HCT116 (cell line): ENCODE data around the gene PPM1H. TPM values are rescaled to one million over a fixed set of nuclear protein-coding genes. Genes with fewer than 3 reads are reported as not detected.
A peak's percentile ranks its signal among the peaks of the same experiment; 100 is the strongest.

Experiments
- ATAC-seq: fragments of 200-7000 bp; cut with Tn5 transposase; 2 replicates; pipeline ENCODE4 v1.9.1; 2020; ENCODE audit warnings: mild to moderate bottlenecking, moderate library complexity
- BruUV-seq: library from RNA; stranded (reverse); fragments of 400-500 nt; replicated peaks from 2 replicates; lab custom pipeline; 2021; lab: Mats Ljungman, UMichigan
- CTCF ChIA-PET: fragments of 300-600 bp; sonication (Branson Sonifier 250); formaldehyde crosslinking; loops from one replicate; lab custom pipeline; 2021; ENCODE audit warnings: antibody characterized with exemption; lab: Charles Lee
- POLR2A ChIA-PET: fragments of 300-600, 350-600 bp; sonication (Branson Sonifier 250); formaldehyde crosslinking; loops from one replicate; lab custom pipeline; 2021; ENCODE audit warnings: antibody characterized with exemption; lab: Charles Lee
- RAD21 ChIA-PET, 2 experiments: fragments of 300-600 bp; sonication (Branson Sonifier 250); formaldehyde crosslinking; loops; one replicate each; lab custom pipeline; 2023; ENCODE audit warnings: low total read pairs in 2 of 2; ENCODE audit not compliant: uncharacterized antibody in 2 of 2, unreplicated experiment in 2 of 2, low non-redundant PET in 1 of 2; lab: Charles Lee
- DNase-seq: peaks from one replicate; pipeline ENCODE4 v3.0.0-alpha.2; 2010; ENCODE audit warnings: low read depth, low spot score
- H2AFZ ChIP-seq: fragments of 200-600 bp; shearing (Covaris generic), sonication (generic); 2 replicates; pipeline ENCODE4 v1.6.1; 2017; ENCODE audit warnings: low read depth, mixed run types, mixed read lengths, antibody characterized with exemption, low read length; ENCODE audit not compliant: poor library complexity, severe bottlenecking
- H3K27ac ChIP-seq: 2 replicates; pipeline ENCODE4 v1.5.1; 2012; ENCODE audit warnings: low read depth, low read length
- H3K27me3 ChIP-seq: fragments of 200-600 bp; sonication (generic); 2 replicates; pipeline ENCODE4 v1.6.1; 2016; ENCODE audit warnings: mixed run types, low read length, mixed read lengths; ENCODE audit not compliant: insufficient read depth
- H3K36me3 ChIP-seq, 2 experiments: fragments of 200-500 bp in 1 of 2; fragments of 200-600 bp in 1 of 2; sonication (Bioruptor generic) in 1 of 2; sonication (generic) in 1 of 2; 2 replicates each; pipeline versions ENCODE4 v1.5.1 to v1.6.1; 2014 to 2016; ENCODE audit warnings: low read length in 2 of 2, inconsistent platforms in 1 of 2, mixed read lengths in 1 of 2, mixed run types in 1 of 2; ENCODE audit not compliant: insufficient read depth in 2 of 2, control insufficient read depth in 1 of 2
- H3K4me1 ChIP-seq, 2 experiments: fragments of 200-600 bp in 1 of 2; sonication (generic) in 1 of 2; 2 replicates each; pipeline versions ENCODE4 v1.5.1 to v1.6.1; 2012 to 2017; ENCODE audit warnings: low read length in 2 of 2, inconsistent platforms in 1 of 2, mild to moderate bottlenecking in 1 of 2, mixed read lengths in 1 of 2, mixed run types in 1 of 2, moderate library complexity in 1 of 2; ENCODE audit not compliant: insufficient read depth in 2 of 2, control insufficient read depth in 1 of 2
- H3K4me2 ChIP-seq: fragments of 200-600 bp; sonication (generic); 2 replicates; pipeline ENCODE4 v1.6.1; 2017; ENCODE audit warnings: mixed run types, low read length, mixed read lengths
- H3K4me3 ChIP-seq, 2 experiments: fragments of 200-600 bp in 1 of 2; sonication (generic) in 1 of 2; replicated peaks in 1 of 2; 2 replicates each; pipeline ENCODE4 v1.5.1; 2011 to 2016; ENCODE audit warnings: low read length in 2 of 2, control low read depth in 1 of 2, low read depth in 1 of 2, mild to moderate bottlenecking in 1 of 2, mixed read lengths in 1 of 2, mixed run types in 1 of 2
- H3K79me2 ChIP-seq: fragments of 200-600 bp; sonication (generic); 2 replicates; pipeline ENCODE4 v1.6.1; 2017; ENCODE audit warnings: mild to moderate bottlenecking, mixed run types, low read length, moderate library complexity, mixed read lengths; ENCODE audit not compliant: insufficient read depth
- H3K9ac ChIP-seq: fragments of 200-600 bp; sonication (generic); 2 replicates; pipeline ENCODE4 v1.6.1; 2016; ENCODE audit warnings: low read length, mixed read lengths
- H3K9me2 ChIP-seq: fragments of 200-600 bp; sonication (generic), shearing (Covaris generic); 2 replicates; pipeline ENCODE4 v1.6.1; 2017; ENCODE audit warnings: mixed run types, mild to moderate bottlenecking, moderate library complexity; ENCODE audit not compliant: insufficient read depth
- H3K9me3 ChIP-seq, 2 experiments: fragments of 200-500 bp in 1 of 2; fragments of 200-600 bp in 1 of 2; sonication (Bioruptor generic) in 1 of 2; sonication (generic) in 1 of 2; 2 replicates each; pipeline ENCODE4 v1.6.1; 2014 to 2017; ENCODE audit warnings: low read length in 2 of 2, mixed read lengths in 2 of 2, inconsistent platforms in 1 of 2, low read depth in 1 of 2, mild to moderate bottlenecking in 1 of 2, mixed run types in 1 of 2, moderate library complexity in 1 of 2; ENCODE audit not compliant: control insufficient read depth in 1 of 2, insufficient read depth in 1 of 2
- H4K20me1 ChIP-seq: fragments of 200-600 bp; sonication (generic), shearing (Covaris generic); 2 replicates; pipeline ENCODE4 v1.6.1; 2017; ENCODE audit warnings: mixed run types, mild to moderate bottlenecking, moderate library complexity; ENCODE audit not compliant: insufficient read depth
- CBX3 ChIP-seq: IDR thresholded peaks from 2 replicates; pipeline ENCODE4 v1.6.1; 2012; ENCODE audit warnings: low read depth
- CEBPB ChIP-seq: IDR thresholded peaks from 2 replicates; pipeline ENCODE4 v1.6.1; 2012; ENCODE audit warnings: low read depth
- EGR1 ChIP-seq: IDR thresholded peaks from 2 replicates; pipeline ENCODE4 v1.6.1; 2012; ENCODE audit warnings: low read depth
- ELF1 ChIP-seq: IDR thresholded peaks from 2 replicates; pipeline ENCODE4 v1.6.1; 2012; ENCODE audit warnings: low read depth, borderline replicate concordance
- EZH2phosphoT487 ChIP-seq: fragments of 200-600 bp; IDR thresholded peaks from 2 replicates; pipeline ENCODE4 v1.6.1; 2018; ENCODE audit warnings: antibody characterized with exemption, borderline replicate concordance
- FOSL1 ChIP-seq: IDR thresholded peaks from 2 replicates; pipeline ENCODE4 v1.6.1; 2012; ENCODE audit warnings: low read depth
- JUND ChIP-seq: IDR thresholded peaks from 2 replicates; pipeline ENCODE4 v1.6.1; 2012
- POLR2A ChIP-seq: IDR thresholded peaks from 2 replicates; pipeline ENCODE4 v1.7.0; 2011; ENCODE audit warnings: borderline replicate concordance; ENCODE audit not compliant: insufficient read depth, insufficient read length; ENCODE audit errors: extremely low read depth
- POLR2AphosphoS5 ChIP-seq: IDR thresholded peaks from 2 replicates; pipeline ENCODE4 v1.6.1; 2011; ENCODE audit warnings: mild to moderate bottlenecking, low read depth, low read length, moderate library complexity
- SIN3A ChIP-seq: IDR thresholded peaks from 2 replicates; pipeline ENCODE4 v1.6.1; 2012; ENCODE audit warnings: low read depth
- SP1 ChIP-seq: IDR thresholded peaks from 2 replicates; pipeline ENCODE4 v1.6.1; 2012; ENCODE audit warnings: low read depth
- SRF ChIP-seq: IDR thresholded peaks from 2 replicates; pipeline ENCODE4 v1.6.1; 2012; ENCODE audit warnings: low read depth
- TCF7L2 ChIP-seq: IDR thresholded peaks from 2 replicates; pipeline ENCODE4 v1.7.0; 2011; ENCODE audit warnings: borderline replicate concordance, inconsistent platforms; ENCODE audit not compliant: insufficient read depth, insufficient read length; ENCODE audit errors: extremely low read depth
- ZBTB33 ChIP-seq: IDR thresholded peaks from 2 replicates; pipeline ENCODE4 v1.6.1; 2011; ENCODE audit warnings: mild to moderate bottlenecking, low read length, moderate library complexity; ENCODE audit not compliant: insufficient replicate concordance; ENCODE audit errors: extremely low read depth
- ZFX ChIP-seq: fragments of 450-650 bp; IDR thresholded peaks from 2 replicates; pipeline ENCODE4 v1.6.1; 2017
- intact Hi-C: fragments of 100-400 bp; cut with micrococcal nuclease; formaldehyde crosslinking; loops from 2 replicates; pipeline ENCODE4 v1.10.0; 2022
- total RNA-seq: library from RNA; stranded (reverse); gene quantifications from one replicate; pipeline ENCODE4 v1.2.1, GENCODE V29; 2021; ENCODE audit not compliant: unreplicated experiment
- TF ChIP-seq, protein P1 (sequence below), 3 experiments: fragments of 200-600 bp in 1 of 3; sonication (generic) in 1 of 3; IDR thresholded peaks in 2 of 3; conservative IDR thresholded peaks in 1 of 3; 2 replicates each; pipeline ENCODE4 v1.5.1; 2012 to 2017; ENCODE audit warnings: low read depth in 2 of 3, low read length in 2 of 3, antibody characterized with exemption in 1 of 3, borderline replicate concordance in 1 of 3, control low read depth in 1 of 3, mild to moderate bottlenecking in 1 of 3, mixed read lengths in 1 of 3, mixed run types in 1 of 3, moderate library complexity in 1 of 3; ENCODE audit not compliant: insufficient read depth in 1 of 3
- TF ChIP-seq, protein P2 (sequence below): IDR thresholded peaks from 2 replicates; pipeline ENCODE4 v1.6.1; 2012
- TF ChIP-seq, protein P3 (sequence below): IDR thresholded peaks from 2 replicates; pipeline ENCODE4 v1.6.1; 2012
- TF ChIP-seq, protein P4 (sequence below): IDR thresholded peaks from 2 replicates; pipeline ENCODE4 v1.6.1; 2012; ENCODE audit warnings: low read depth

PPM1H gene
- total RNA-seq, 1 experiment from 2014 or later = 8.0 TPM

- intact Hi-C loops = loop anchor here (1.0 to 10.0 kb wide), 4 partner anchors 122 to 548 kb away; partner anchors contain the start of genes PPM1H and USP15
- TF ChIP-seq ZFX (no peak), EZH2phosphoT487 (no peak), JUND (no peak), CEBPB (no peak), ZBTB33 (no peak), SRF (no peak), ELF1 (no peak), POLR2AphosphoS5 (no peak), POLR2A (no peak), TCF7L2 (no peak), EGR1 (no peak), SIN3A (no peak), CBX3 (peak; percentile 63; the same call in 1 of the 2 replicates), FOSL1 (no peak), SP1 (no peak)
- TF ChIP-seq, protein P1, sequence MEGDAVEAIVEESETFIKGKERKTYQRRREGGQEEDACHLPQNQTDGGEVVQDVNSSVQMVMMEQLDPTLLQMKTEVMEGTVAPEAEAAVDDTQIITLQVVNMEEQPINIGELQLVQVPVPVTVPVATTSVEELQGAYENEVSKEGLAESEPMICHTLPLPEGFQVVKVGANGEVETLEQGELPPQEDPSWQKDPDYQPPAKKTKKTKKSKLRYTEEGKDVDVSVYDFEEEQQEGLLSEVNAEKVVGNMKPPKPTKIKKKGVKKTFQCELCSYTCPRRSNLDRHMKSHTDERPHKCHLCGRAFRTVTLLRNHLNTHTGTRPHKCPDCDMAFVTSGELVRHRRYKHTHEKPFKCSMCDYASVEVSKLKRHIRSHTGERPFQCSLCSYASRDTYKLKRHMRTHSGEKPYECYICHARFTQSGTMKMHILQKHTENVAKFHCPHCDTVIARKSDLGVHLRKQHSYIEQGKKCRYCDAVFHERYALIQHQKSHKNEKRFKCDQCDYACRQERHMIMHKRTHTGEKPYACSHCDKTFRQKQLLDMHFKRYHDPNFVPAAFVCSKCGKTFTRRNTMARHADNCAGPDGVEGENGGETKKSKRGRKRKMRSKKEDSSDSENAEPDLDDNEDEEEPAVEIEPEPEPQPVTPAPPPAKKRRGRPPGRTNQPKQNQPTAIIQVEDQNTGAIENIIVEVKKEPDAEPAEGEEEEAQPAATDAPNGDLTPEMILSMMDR (IDR thresholded peaks at IDR 0.05 in 2 of 3, conservative IDR thresholded peaks at IDR 0.05 in 1 of 3; ENCODE audit: borderline replicate concordance in 1 of 3, insufficient read depth in 1 of 3, low read depth in 2 of 3, low read length in 2 of 3) = peak; percentile 54 to 82 (median 75); a peak in 5 of 6 replicates
- TF ChIP-seq, protein P2, sequence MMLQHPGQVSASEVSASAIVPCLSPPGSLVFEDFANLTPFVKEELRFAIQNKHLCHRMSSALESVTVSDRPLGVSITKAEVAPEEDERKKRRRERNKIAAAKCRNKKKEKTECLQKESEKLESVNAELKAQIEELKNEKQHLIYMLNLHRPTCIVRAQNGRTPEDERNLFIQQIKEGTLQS = no peak
- TF ChIP-seq, protein P3, sequence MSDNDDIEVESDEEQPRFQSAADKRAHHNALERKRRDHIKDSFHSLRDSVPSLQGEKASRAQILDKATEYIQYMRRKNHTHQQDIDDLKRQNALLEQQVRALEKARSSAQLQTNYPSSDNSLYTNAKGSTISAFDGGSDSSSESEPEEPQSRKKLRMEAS = peak; percentile 63; the same call in 1 of the 2 replicates
- TF ChIP-seq, protein P4, sequence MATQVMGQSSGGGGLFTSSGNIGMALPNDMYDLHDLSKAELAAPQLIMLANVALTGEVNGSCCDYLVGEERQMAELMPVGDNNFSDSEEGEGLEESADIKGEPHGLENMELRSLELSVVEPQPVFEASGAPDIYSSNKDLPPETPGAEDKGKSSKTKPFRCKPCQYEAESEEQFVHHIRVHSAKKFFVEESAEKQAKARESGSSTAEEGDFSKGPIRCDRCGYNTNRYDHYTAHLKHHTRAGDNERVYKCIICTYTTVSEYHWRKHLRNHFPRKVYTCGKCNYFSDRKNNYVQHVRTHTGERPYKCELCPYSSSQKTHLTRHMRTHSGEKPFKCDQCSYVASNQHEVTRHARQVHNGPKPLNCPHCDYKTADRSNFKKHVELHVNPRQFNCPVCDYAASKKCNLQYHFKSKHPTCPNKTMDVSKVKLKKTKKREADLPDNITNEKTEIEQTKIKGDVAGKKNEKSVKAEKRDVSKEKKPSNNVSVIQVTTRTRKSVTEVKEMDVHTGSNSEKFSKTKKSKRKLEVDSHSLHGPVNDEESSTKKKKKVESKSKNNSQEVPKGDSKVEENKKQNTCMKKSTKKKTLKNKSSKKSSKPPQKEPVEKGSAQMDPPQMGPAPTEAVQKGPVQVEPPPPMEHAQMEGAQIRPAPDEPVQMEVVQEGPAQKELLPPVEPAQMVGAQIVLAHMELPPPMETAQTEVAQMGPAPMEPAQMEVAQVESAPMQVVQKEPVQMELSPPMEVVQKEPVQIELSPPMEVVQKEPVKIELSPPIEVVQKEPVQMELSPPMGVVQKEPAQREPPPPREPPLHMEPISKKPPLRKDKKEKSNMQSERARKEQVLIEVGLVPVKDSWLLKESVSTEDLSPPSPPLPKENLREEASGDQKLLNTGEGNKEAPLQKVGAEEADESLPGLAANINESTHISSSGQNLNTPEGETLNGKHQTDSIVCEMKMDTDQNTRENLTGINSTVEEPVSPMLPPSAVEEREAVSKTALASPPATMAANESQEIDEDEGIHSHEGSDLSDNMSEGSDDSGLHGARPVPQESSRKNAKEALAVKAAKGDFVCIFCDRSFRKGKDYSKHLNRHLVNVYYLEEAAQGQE = no peak
These were observed 121.7 kb downstream of the PPM1H start for GRCh38 chr12:62813031-62813829.

More at GRCh38 chr12:62813031-62813829, 121.7 kb downstream of the PPM1H start:
- Histone ChIP-seq H3K4me2 (peak overlapping the region; percentile 55), H3K9me3 (no peaks in the 10 kb centered on the region), H3K79me2 (no peaks in the 10 kb centered on the region), H3K27ac (no peak overlapping the region), H3K27me3 (no peaks in the 10 kb centered on the region), H3K9me2 (no peaks in the 10 kb centered on the region), H3K9ac (no peak overlapping the region), H3K4me3 (0 out of 4 replicates have a peak overlapping the region, but pooled peaks of 1 of the 2 experiments have one; percentile 9), H4K20me1 (no peaks in the 10 kb centered on the region), H3K4me1 (peaks cover 0 to 6% of the 10 kb centered on the region in 2 experiments; a peak in 1 of 4 replicates), H2AFZ (peak overlapping the region; percentile 65), H3K36me3 (no peaks in the 10 kb centered on the region)
- BruUV-seq = no TSS peak
- DNase-seq (peak; percentile 45), ATAC-seq (peak; percentile 92)
- POLR2A ChIA-PET = no interaction called here
- CTCF ChIA-PET = interaction anchor here (0.9 to 2.6 kb wide), 11 partner anchors 9 to 375 kb away, joined by 3 to 36 read pairs (median 5); no protein-coding TSS in a partner anchor
- RAD21 ChIA-PET = interaction anchor here (0.6 to 1.1 kb wide), 4 partner anchors 232 to 598 kb away, joined by 3 read pairs; no protein-coding TSS in a partner anchor
